IPS-18c (cell line): ENCODE data around the gene RFPL2.
"Not testable (repeated sequence)": the region's sequence is repeated elsewhere in the genome, so short reads cannot be mapped to it uniquely, and the experiment has no call there.

Experiments
- H3K4me3 ChIP-seq: 2 replicates; pipeline ENCODE4 v1.7.0; 2013; ENCODE audit warnings: low read depth, mild to moderate bottlenecking, low read length, moderate library complexity; ENCODE audit not compliant: insufficient read depth
- H3K9me3 ChIP-seq: one replicate; pipeline ENCODE4 v1.6.1; 2013; ENCODE audit warnings: mild to moderate bottlenecking, low read length, moderate library complexity; ENCODE audit not compliant: control insufficient read depth, insufficient read depth

Gene RFPL2

DNA sequence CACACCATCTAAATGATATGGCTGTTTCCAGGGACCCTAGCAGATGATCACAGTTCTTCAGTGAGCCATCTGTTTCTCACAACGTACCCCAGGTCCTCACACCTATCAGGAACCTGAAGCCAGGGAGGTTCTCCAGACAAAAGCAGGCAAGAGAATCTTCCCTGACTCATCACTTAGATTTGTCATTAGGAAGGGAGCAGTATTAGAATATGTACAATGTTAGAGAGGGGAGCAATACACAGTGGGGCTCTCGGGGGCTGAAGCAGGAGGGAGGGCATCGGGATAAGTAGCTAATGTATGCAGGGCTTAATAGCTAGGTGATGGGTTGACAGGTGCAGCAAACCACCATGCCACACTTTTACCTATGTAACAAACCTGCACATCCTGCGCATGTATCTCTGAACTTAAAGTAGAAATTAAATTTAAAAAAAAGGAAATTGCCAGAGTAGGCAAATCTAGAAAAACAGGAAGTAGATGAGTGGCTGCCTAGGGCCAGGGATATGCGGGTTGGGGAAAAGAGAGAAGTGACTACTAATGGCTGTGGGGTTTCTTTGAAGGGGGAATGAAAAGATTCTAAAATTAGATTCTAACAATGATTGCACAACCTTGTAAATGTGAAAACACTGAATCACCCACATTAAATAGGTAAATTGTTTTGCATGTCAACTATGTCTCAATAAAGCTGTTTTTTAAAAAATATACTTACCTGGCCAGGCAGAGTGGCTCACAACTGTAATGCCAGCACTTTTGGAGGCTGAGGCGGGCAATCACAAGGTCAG, 60.2 kb downstream of the RFPL2 start:
- H3K9me3 ChIP-seq = no peaks in the 10 kb centered on the region
- H3K4me3 ChIP-seq = no peak overlapping the region

GRCh38 chr22:32142600-32142999, 62.3 kb downstream of the RFPL2 start:
- no peak overlapping the region for H3K4me3 ChIP-seq
- no peaks in the 10 kb centered on the region for H3K9me3 ChIP-seq

DNA sequence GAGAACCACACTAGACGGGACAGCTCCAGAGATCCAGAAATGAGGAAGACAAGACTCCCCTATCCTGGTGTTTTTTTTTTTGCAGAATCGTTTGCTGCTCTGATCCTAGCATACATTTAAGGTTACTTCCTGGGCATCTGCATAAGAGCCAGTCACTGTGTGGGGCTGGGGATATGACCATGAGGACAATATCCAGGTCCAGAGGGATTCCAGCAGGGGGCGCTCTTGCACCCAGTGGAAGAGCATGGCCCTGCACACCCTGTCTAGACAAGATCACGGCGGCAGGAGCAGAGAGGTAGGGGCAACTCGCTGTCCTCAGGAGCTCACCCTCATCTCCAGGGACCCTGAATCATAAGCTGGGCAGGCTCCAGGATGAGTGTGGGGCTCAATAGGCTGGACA, 64.2 kb downstream of the RFPL2 start:
- not testable (repeated sequence) for H3K4me3 ChIP-seq, H3K9me3 ChIP-seq
